SW480 (cell line): Measurements from ENCODE around the gene TAS2R38.

Source experiments
- DNase-seq: peaks from one replicate; pipeline ENCODE4 v3.0.0-alpha.2; 2016; ENCODE audit warnings: low spot score

The TAS2R38 gene

GRCh38 chr7:141975806-141976523, 2.4 kb upstream of the TAS2R38 start:
- DNase-seq: peak; percentile 72

- peak; percentile 36 for DNase-seq
Measured at GRCh38 chr7:141974831-141975230, 1.3 kb upstream of the TAS2R38 start.

GRCh38 chr7:141960687-141961422, 12.7 kb downstream of the TAS2R38 start:
- no peak for DNase-seq

- DNase-seq: no peak
Measured at GRCh38 chr7:141956084-141956483, 17.5 kb downstream of the TAS2R38 start.

- DNase-seq: no peak
Measured at GRCh38 chr7:141954334-141954733, 19.2 kb downstream of the TAS2R38 start.

- DNase-seq: no peak
Measured at GRCh38 chr7:141952461-141952860, 21.1 kb downstream of the TAS2R38 start.

GRCh38 chr7:141950806-141951205, 22.8 kb downstream of the TAS2R38 start:
- no peak for DNase-seq

- DNase-seq: no peak
Measured at GRCh38 chr7:141949911-141950310, 23.7 kb downstream of the TAS2R38 start.

- no peak for DNase-seq
Measured at GRCh38 chr7:141949451-141949850, 24.1 kb downstream of the TAS2R38 start.

GRCh38 chr7:141949021-141949420, 24.6 kb downstream of the TAS2R38 start:
- no peak for DNase-seq

GRCh38 chr7:141946796-141947195, 26.8 kb downstream of the TAS2R38 start, which contains the start of gene CLEC5A:
Gene CLEC5A, minus strand, starts transcription at chr7:141946974. Its CDS starts 682 bp downstream, at chr7:141946292.
- DNase-seq: no peak

GRCh38 chr7:141945356-141945755, 28.2 kb downstream of the TAS2R38 start:
- no peak for DNase-seq

- DNase-seq: no peak
Measured at GRCh38 chr7:141944811-141945210, 28.8 kb downstream of the TAS2R38 start.

GRCh38 chr7:141943846-141944245, 29.7 kb downstream of the TAS2R38 start:
- DNase-seq: no peak

GRCh38 chr7:141941075-141941474, 32.5 kb downstream of the TAS2R38 start:
- no peak for DNase-seq

GRCh38 chr7:141930211-141930610, 43.4 kb downstream of the TAS2R38 start:
- no peak for DNase-seq

- DNase-seq: no peak
Measured at GRCh38 chr7:141928845-141929195, 44.8 kb downstream of the TAS2R38 start.

- DNase-seq: no peak
Measured at GRCh38 chr7:141928146-141928844, 45.3 kb downstream of the TAS2R38 start.
